RWPE1 (cell line): ENCODE results near the gene SGTB.
A peak's percentile ranks its signal among the peaks of the same experiment; 100 is the strongest.
"Not testable (repeated sequence)": the region's sequence is repeated elsewhere in the genome, so short reads cannot be mapped to it uniquely, and the experiment has no call there.

Experiments used
- CTCF ChIA-PET: fragments of 350-600 bp; sonication (Branson Sonifier 250); formaldehyde crosslinking; extraction: SDS; loops from one replicate; lab custom pipeline; 2021; lab: Yijun Ruan, JAX
- POLR2A ChIA-PET: fragments of 400-600 bp; formaldehyde crosslinking; extraction: SDS; loops from one replicate; lab custom pipeline; 2020; ENCODE audit warnings: antibody characterized with exemption; ENCODE audit not compliant: low non-redundant PET; lab: Yijun Ruan, JAX
- DNase-seq: peaks from one replicate; pipeline ENCODE4 v3.0.0; 2012; ENCODE audit warnings: low spot score
- H3K27ac ChIP-seq: fragments of 450-650 bp; 2 replicates; pipeline ENCODE4 v1.5.1; 2017
- CTCF ChIP-seq: fragments of 450-650 bp; conservative IDR thresholded peaks from 2 replicates; pipeline ENCODE4 v1.5.1; 2017; ENCODE audit warnings: low read depth, mild to moderate bottlenecking

The SGTB gene

GRCh38 chr5:65623482-65623881 lies 98.4 kb downstream of the SGTB start:
- no peak for DNase-seq
- CTCF ChIA-PET, result interaction anchor here (0.6 to 0.9 kb wide), 2 partner anchors 42 to 528 kb away, joined by 3 to 5 read pairs; no protein-coding TSS in a partner anchor

DNA sequence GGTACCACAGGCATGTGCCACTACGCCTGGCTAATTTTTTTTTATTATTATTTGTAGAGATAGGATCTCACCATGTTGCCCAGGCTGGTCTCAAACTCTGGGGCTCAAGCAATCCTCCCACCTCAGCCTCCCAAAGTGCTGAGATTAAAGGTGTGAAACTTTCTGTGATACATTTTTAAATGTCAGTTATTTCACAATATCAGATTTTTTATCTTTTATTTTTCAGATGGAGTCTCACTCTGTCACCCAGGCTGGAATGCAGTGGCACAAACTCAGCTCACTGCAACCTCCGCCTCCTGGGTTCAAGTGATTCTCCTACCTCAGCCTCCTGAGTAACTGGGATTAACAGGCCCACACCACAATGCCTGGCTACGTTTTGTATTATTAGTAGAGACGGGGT lies 99.9 kb downstream of the SGTB start:
- DNase-seq, POLR2A ChIA-PET, H3K27ac ChIP-seq: not testable (repeated sequence)
- CTCF ChIA-PET, result interaction anchor here (0.5 kb wide), 1 partner anchor 52 kb away, joined by 4 read pairs; no protein-coding TSS in a partner anchor

More at GRCh38 chr5:65623482-65623881, 98.4 kb downstream of the SGTB start:
- POLR2A ChIA-PET, result no interaction called here
- H3K27ac ChIP-seq, result peak overlapping the region; percentile 84
- TF ChIP-seq CTCF, result no peak

DNA sequence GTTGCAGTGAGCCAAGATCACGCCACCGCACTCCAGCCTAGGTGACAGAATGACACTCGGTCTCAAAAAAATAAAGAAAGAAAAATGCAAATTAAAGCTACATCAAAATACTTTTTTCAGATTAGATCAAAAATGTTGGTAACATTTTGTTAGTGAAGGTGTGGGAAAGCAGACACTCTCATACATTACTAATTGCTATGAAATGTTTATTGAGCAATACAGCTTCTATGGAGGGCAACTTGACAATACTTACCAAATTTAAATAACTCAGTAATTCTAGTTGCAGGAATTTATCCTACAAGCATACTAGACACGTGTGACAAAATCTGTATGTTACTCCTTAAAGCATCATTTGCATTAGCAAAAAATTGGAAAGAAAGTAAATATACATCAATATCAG lies 101.9 kb downstream of the SGTB start:
- peak; percentile 18 for DNase-seq
- no peak for TF ChIP-seq CTCF
- ChIA-PET CTCF (no interaction called here), POLR2A (no interaction called here)
- H3K27ac ChIP-seq, result no peak overlapping the region
